Vagina (tissue), 2 donors: ENCODE data around the gene CYP4F22.

Source experiments
- CTCF ChIP-seq, 3 experiments: fragments of 450-650 bp in 2 of 3; fragments of 200-600 bp in 1 of 3; sonication (generic) in 1 of 3; IDR thresholded peaks; one replicate each; pipeline ENCODE4 v1.5.1; 2017 to 2019; ENCODE audit warnings: antibody characterized with exemption in 3 of 3, mild to moderate bottlenecking in 2 of 3, moderate library complexity in 2 of 3
- POLR2A ChIP-seq, 2 donors: fragments of 450-650 bp; IDR thresholded peaks; one replicate each; pipeline ENCODE4 v1.6.1; 2017; ENCODE audit warnings: antibody characterized with exemption in 2 of 2, mild to moderate bottlenecking in 2 of 2, moderate library complexity in 2 of 2

GRCh38 chr19:15556634-15557181, 48.4 kb downstream of the CYP4F22 start:
- TF ChIP-seq CTCF (IDR thresholded peaks at IDR 0.05) (no peak), POLR2A (IDR thresholded peaks at IDR 0.05) (no peak)
